C4-2B (cell line): Measurements from ENCODE around the gene KAT8.

Experiments used
- CTCF ChIP-seq: fragments of 450-650 bp; conservative IDR thresholded peaks from 2 replicates; pipeline ENCODE4 v1.5.1; 2017; ENCODE audit warnings: mild to moderate bottlenecking
- ZFX ChIP-seq: fragments of 450-650 bp; IDR thresholded peaks from 2 replicates; pipeline ENCODE4 v1.6.1; 2017

DNA sequence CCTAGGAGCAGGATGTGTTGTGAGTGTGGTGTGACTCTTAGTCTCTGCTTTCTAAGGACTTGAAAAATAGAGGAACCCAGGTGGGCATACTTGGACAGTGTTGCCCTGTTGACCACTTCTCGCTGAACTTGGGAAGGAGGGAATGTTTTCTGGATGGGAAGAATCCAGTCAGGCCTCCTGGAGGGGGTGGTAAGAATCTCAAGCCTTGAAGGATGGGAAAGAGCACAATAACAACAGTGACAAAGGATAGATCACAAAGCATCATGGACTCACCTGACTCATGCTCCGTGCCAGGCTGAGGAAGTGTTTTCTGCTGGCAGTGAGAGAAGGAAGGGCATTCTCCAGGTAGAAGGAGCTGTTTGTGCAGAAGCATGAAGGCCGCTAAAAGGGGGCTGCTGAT, 8.4 kb downstream of the KAT8 start:
- TF ChIP-seq CTCF (no peak), ZFX (no peak)
